A673 (cell line): ENCODE data around the gene F8.

ENCODE experiments used
- CTCF ChIP-seq: fragments of 300-800, 200-600 bp; sonication (generic); conservative IDR thresholded peaks from 2 replicates; pipeline ENCODE4 v1.5.1; 2017; ENCODE audit warnings: low read depth, mild to moderate bottlenecking, antibody characterized with exemption, low read length, moderate library complexity, mixed read lengths
- EZH2 ChIP-seq: fragments of 200-600 bp; sonication (generic); IDR thresholded peaks from 2 replicates; pipeline ENCODE4 v1.6.1; 2017; ENCODE audit warnings: borderline replicate concordance, low read depth, mild to moderate bottlenecking, mixed read lengths, antibody characterized with exemption, low read length; ENCODE audit not compliant: poor library complexity, severe bottlenecking

- TF ChIP-seq CTCF (no peak), EZH2 (no peak)
Observed at GRCh38 chrX:154791467-154791866, 231.1 kb downstream of the F8 start.
